NCI-H2081 treated with DMSO at 0.1 percent for 48 hours (cell line): ENCODE measurements around the gene BAHD1.

ENCODE experiments used
- DNase-seq: peaks from one replicate; lab custom pipeline; 2025; lab: John Stamatoyannopoulos, UW

Gene BAHD1

GRCh38 chr15:40467261-40467615 lies 26.5 kb downstream of the BAHD1 start:
- no peak for DNase-seq

DNA sequence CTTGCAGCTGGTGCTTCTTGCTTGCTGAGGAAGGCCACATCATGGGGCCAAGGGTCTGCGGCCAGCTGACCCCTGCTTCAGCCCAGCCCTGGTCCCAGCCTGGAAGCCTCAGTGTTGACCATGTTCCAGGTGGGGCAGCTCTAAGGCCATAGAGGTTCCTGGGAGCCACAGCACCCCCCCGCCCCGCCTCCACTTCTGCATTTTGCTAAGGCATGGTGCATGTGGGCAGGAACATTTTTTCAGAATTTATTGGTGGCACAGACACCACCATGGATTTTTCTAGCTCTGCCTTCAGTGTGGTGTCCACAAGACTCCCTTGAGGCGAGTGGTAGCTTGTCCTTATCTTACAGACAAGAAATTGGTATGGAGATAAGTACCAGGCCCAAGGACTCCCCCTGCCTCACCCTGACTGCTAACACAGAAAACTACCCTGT lies 28.2 kb downstream of the BAHD1 start:
- DNase-seq: no peak

DNA sequence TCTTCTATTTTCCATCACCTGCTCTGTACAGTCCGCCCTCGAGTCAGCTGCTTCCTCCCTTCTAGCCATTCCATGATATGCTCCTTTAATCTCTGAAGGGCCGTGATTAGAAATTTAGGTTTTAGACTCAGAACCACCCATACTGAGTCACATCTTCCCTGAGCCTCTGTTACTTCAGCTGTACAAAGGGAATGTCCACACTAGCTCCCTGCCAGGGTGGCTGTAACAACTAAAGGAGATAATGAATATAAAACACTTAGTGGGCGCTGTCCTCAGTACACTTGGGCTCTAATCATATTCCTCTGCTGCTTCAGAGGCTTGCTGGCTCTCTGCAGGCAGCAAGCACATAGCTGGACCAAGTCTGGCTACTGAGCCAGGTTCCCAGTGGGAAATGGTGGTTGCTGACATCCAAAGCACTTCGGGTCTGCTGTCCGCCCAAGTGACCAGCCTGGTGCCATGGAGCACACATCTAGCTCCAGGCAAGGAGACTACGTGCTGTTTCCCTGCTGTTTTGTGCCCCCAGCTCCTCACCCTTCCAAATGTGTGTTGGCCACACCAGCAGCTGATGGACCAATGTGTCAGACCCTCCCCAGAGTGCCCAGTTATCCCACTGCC lies 29.1 kb downstream of the BAHD1 start:
- no peak for DNase-seq

GRCh38 chr15:40470423-40471104 lies 29.8 kb downstream of the BAHD1 start, which contains the start of gene CHST14:
TSS of gene CHST14 (plus strand) at chr15:40470984. CDS start at chr15:40471214, 230 bp downstream.
- DNase-seq: no peak

DNA sequence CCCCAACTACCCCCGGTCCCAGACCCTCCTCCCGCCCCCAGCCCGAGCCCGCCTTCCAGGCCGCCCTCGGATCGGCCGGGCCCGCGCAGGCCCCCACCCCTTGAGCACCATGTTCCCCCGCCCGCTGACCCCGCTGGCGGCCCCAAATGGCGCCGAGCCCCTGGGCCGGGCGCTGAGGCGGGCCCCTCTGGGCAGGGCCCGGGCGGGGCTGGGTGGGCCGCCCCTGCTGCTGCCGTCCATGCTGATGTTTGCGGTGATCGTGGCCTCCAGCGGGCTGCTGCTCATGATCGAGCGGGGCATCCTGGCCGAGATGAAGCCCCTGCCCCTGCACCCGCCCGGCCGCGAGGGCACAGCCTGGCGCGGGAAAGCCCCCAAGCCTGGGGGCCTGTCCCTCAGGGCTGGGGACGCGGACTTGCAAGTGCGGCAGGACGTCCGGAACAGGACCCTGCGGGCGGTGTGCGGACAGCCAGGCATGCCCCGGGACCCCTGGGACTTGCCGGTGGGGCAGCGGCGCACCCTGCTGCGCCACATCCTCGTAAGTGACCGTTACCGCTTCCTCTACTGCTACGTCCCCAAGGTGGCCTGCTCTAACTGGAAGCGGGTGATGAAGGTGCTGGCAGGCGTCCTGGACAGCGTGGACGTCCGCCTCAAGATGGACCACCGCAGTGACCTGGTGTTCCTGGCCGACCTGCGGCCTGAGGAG lies 30.5 kb downstream of the BAHD1 start:
- no peak for DNase-seq

DNA sequence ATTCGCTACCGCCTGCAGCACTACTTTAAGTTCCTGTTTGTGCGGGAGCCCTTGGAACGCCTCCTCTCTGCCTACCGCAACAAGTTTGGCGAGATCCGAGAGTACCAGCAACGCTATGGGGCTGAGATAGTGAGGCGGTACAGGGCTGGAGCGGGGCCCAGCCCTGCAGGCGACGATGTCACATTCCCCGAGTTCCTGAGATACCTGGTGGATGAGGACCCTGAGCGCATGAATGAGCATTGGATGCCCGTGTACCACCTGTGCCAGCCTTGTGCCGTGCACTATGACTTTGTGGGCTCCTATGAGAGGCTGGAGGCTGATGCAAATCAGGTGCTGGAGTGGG lies 31.0 kb downstream of the BAHD1 start:
- no peak for DNase-seq

DNA sequence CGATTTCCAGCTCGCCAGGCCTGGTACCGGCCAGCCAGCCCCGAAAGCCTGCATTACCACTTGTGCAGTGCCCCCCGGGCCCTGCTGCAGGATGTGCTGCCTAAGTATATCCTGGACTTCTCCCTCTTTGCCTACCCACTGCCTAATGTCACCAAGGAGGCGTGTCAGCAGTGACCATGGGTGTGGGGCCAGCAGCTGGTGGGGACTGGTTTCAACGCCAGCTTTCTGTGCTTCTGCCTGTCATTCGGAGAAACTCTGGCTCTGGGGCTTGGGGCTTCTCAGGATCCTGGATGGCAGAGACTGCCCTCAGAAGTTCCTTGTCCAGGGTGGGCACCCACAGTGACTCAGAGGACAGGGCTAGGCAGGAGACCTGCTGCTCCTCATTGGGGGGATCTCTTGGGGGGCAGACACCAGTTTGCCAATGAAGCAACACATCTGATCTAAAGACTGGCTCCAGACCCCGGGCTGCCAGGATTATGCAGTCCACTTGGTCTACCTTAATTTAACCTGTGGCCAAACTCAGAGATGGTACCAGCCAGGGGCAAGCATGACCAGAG lies 31.5 kb downstream of the BAHD1 start:
- DNase-seq: no peak

GRCh38 chr15:40474581-40474980 lies 33.8 kb downstream of the BAHD1 start:
- no peak for DNase-seq

DNA sequence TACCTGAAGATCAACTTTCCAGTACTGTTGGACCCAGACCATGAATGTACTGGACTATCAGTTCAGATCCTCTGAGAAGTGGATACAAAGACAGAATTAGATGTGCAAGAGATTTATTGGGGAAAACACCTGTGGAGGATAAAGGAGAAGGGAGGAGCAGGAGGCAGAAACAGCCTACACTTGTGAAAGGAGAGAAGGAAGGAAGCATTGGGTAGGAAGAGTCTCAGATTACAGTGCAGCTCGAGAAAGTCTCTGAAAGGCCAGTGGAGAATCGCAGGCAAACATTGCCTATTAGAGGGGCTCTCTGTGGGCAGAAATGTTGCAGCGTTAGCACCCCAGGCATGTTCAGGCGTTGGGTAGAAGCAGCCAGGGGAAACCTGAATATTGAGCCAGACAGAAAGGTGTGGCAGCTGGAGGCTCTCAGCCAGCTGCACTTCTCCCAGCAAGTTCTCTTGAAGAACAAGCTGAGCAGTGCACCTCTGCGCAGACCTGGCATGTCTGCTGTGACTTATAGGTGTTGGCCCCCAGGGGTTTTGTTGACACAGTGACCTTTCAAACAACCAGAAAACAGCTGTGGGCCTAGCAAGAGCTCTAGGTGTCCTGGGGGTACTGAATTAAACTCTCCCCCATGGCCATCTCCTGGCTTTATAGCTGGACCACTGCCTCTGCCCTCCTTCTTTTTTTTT lies 37.0 kb downstream of the BAHD1 start:
- DNase-seq: no peak

DNA sequence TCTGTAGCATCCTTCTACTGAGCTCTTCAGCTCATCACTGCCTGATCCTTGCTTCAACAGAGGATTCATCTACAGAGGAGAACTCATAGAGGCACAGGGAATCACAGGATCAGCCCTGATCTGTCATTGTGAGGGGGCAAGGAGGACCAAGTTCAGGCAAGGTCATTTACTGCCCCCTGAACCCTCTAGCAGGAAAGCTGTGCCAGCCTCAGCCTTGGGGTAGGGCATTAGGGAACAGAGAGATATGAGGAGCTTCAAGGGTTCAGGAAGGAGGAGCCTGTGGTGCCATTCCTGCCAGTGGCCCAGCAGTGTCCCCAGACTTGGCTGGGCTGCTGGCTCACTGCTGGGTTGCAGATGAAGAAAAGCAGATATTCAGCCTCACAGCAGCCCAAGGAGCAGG lies 38.3 kb downstream of the BAHD1 start:
- DNase-seq: no peak

DNA sequence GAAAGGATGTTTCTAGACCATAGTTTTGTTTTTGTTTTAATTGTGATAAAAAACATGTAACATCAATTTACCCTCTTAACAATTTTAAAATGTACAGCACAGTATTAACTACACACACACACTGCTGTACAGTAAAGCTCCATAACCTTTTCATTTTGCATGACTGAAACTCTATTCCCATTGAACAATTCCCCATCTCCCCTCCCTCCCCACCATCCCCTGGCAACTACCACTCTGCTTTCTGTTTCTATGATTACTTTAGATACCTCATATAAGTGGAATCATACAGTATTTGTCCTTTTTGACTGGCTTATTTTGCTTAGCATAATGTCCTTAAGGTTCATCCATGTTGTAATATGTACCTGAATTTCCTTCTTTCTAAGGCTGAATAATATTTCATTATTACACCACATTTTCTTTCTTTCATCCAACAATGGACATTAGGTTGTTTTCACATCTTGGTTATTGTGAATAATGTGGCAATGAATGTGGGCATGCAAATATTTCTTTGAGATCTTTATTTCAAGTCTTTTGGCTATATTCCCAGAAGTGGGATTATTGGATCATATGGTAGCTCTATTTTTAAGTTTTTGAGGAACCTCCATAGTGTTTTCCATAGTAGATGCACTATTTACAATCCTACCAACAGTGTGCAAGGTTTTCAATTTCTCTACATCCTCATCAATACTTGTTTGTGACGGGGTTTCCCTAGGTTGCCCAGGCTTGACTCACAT lies 40.8 kb downstream of the BAHD1 start:
- DNase-seq: no peak

GRCh38 chr15:40483919-40484318 lies 43.2 kb downstream of the BAHD1 start:
- DNase-seq: no peak

DNA sequence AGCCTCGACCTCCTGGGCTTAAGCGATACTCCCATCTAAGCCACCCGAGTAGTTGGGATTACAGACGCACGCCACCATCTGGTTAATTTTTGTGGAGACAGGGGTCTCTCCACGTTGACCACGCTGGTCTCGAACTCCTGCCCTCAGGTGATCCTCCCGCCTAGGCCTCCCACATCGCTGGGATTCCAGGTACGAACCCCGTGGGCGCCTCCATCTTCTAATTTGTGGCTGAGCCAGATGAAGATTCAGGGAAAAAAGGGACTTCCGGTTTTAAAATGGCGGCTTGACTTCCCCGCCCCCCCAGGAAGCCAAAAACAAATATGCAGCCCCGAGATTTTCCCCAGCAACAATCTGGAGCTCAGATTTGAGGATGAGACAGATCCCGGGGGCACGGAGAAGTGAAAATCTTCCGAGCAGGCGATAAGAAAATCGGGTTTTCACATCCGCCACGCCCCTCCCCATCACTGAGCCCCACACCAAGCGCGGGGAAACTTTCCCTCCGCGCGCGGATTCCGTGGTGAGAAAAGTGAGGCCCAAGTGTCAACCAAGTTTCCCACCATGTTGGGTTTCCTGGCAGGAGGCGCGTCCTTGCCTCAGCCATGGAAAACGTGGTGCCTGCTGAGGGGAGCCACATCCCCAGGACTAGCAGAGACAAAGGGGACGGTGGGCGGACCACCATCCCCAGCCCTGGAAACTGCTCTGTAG lies 45.5 kb downstream of the BAHD1 start:
- DNase-seq: no peak

- no peak for DNase-seq
Observed at GRCh38 chr15:40487816-40488682, 47.3 kb downstream of the BAHD1 start.

DNA sequence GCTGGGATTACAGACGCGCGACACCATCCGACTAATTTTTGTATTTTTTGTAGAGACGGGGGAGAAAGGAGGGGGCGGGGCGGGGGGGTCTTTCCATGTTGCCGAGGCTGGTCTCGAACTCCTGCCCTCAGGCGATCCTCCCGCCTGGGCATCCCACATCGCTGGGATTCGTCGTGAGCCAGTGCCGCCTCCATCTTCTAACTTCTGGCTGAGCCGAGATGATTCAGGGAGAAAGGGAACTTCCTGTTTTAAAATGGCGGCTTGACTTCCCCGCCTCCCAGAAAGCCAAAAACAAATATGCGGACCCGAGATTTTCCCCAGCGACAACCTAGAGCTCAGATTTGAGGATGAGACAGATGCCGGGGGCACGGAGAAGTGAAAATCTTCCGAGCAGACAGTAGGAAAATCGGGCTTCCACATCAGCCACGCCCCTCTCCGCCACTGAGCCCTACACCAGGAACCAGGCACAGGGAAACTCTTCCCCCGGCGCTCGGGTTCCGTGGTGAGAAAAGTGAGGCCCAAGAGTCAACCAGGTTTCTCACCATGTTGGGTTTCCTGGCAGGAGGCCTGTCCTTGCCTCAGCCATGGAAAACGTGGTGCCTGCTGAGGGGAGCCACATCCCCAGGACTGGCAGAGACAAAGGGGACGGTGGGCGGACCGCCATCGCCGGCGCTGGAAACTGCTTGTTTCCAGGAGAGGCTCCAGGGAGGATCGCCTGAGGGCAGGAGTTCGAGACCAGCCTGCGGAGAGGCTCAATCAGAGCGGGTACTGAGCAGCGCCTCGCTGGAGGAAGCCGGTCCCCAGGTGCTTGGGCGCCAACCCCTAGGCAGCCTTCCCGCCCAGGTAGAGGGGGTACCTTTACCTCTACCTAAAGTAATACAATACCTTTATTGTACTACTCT lies 48.8 kb downstream of the BAHD1 start:
- no peak for DNase-seq

GRCh38 chr15:40493089-40493840 lies 52.5 kb downstream of the BAHD1 start:
- no peak for DNase-seq

DNA sequence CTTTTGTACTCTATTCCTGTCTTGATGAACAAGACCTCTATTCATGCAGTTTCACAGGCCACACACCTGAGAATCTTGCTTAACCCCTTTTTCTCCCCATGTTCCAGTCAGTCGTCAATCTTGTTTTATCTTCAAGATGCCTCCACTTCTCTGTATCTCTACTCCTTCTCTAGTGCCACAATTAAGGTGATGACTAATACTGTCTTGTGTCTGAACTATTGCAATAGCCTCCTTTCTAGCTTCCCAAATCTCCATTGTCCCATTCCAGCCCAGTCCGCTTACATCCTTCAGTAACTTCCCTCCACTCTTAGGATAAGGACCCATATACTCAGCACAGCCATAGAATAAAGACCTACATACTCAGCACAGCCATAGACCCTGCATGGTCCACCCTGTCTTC lies 54.8 kb downstream of the BAHD1 start:
- no peak for DNase-seq

- DNase-seq: no peak
Observed at GRCh38 chr15:40498418-40498817, 57.7 kb downstream of the BAHD1 start.
